ENCODE results near the gene WHRN. TPM values are rescaled to one million over a fixed set of nuclear protein-coding genes. Genes with fewer than 3 reads are reported as not detected.

WHRN gene
- total RNA-seq, 4 donors from 2014 or later, result 3.7 to 13.2 (median 6.0) TPM

DNA sequence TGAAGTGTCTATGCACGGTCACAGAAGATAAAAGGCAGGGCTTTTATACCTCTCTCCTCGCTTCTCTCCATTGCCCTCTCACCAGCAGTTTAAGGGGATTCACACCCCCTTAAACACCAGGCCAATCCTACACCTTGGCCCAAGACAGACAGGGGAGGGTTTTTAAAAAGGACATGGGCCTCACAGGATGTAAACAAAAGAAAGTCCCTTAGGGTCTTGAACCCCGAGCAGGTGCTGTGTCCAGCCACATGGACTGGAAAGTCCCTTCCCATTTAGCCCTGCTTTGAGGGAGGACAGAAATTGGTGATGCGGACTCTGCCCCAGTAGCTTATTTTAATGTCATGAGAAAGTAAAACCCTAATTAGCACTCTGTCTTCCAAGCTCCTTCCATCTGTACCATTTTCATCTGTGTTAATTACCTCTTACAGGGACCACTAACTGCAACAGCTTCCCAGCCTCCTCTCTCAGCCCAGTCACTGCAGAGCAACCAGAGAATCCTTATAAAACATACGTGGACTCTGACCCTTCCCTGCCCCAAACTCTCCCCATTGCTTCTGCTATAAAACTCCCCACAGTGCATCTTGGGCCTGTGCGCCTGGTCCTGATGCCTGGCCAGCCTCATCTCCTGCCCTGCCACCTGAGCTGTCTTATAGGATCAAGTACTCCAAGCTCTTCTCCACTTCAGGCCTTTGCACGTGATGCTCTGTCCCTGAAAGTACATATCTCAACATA is 16.7 kb downstream of the WHRN start:
- TF ChIP-seq, protein P1, sequence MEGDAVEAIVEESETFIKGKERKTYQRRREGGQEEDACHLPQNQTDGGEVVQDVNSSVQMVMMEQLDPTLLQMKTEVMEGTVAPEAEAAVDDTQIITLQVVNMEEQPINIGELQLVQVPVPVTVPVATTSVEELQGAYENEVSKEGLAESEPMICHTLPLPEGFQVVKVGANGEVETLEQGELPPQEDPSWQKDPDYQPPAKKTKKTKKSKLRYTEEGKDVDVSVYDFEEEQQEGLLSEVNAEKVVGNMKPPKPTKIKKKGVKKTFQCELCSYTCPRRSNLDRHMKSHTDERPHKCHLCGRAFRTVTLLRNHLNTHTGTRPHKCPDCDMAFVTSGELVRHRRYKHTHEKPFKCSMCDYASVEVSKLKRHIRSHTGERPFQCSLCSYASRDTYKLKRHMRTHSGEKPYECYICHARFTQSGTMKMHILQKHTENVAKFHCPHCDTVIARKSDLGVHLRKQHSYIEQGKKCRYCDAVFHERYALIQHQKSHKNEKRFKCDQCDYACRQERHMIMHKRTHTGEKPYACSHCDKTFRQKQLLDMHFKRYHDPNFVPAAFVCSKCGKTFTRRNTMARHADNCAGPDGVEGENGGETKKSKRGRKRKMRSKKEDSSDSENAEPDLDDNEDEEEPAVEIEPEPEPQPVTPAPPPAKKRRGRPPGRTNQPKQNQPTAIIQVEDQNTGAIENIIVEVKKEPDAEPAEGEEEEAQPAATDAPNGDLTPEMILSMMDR (IDR thresholded peaks at IDR 0.05), result no peak
- TF ChIP-seq EP300 (IDR thresholded peaks at IDR 0.05) (no peak), POLR2A (IDR thresholded peaks at IDR 0.05) (no peak)
- no peaks in the 10 kb centered on the region for H3K27me3 ChIP-seq
- H3K27ac ChIP-seq, result no peak overlapping the region
- no peaks in the 10 kb centered on the region for H3K4me1 ChIP-seq
- no peaks in the 10 kb centered on the region for H3K36me3 ChIP-seq
- H3K9me3 ChIP-seq, result no peaks in the 10 kb centered on the region
- 69 to 82% methylated on average over 7 of the region's 7 CpGs for WGBS, 2 donors
- DNase-seq (ENCODE audit: low spot score in 2 of 2), result no peak
- H3K4me3 ChIP-seq, result no peak overlapping the region

DNA sequence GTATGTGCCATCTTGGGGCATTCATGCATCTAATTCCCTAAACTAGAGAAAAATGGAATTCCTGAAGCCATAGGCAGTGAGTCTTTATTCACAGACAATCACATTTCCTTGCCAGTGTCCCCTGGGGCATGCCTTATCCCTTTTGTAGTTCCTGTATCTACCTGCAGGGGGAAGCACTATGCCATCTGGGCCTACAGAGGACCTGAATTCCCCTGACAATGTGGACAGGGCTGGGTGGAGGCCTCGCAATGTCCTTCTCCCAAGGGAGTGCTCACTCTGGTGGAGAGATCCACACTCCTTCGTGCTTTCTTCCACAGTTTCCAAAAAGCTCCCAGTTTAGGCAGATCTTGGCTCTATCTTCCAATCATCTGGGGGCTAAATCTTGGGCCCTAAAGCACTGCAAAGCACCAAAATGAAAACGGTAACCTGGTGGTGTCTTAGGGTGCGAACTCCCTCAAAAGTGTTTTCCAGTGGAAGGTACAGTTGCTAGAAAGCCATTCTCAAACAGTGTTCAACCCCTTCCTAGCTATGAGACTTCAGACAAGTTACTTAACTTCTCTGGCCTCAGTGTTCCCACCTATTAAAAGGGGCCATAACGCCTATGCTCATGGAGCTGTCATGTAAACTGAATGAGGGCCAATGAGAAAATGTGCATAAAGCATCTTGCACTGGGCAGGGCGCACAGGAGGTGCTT is 17.5 kb downstream of the WHRN start:
- WGBS, 2 donors, result 69 to 78% methylated on average over 6 of the region's 6 CpGs
- Histone ChIP-seq H3K36me3 (no peaks in the 10 kb centered on the region), H3K27me3 (no peaks in the 10 kb centered on the region), H3K9me3 (no peaks in the 10 kb centered on the region), H3K27ac (no peak overlapping the region), H3K4me3 (no peak overlapping the region), H3K4me1 (no peaks in the 10 kb centered on the region)
- TF ChIP-seq, protein P1 (IDR thresholded peaks at IDR 0.05), result peak; percentile 57 to 74 (median 60)
- no peak for TF ChIP-seq EP300 (IDR thresholded peaks at IDR 0.05)
- DNase-seq (ENCODE audit: low spot score in 2 of 2), result peak in 1 of 2 donors; percentile 73

DNA sequence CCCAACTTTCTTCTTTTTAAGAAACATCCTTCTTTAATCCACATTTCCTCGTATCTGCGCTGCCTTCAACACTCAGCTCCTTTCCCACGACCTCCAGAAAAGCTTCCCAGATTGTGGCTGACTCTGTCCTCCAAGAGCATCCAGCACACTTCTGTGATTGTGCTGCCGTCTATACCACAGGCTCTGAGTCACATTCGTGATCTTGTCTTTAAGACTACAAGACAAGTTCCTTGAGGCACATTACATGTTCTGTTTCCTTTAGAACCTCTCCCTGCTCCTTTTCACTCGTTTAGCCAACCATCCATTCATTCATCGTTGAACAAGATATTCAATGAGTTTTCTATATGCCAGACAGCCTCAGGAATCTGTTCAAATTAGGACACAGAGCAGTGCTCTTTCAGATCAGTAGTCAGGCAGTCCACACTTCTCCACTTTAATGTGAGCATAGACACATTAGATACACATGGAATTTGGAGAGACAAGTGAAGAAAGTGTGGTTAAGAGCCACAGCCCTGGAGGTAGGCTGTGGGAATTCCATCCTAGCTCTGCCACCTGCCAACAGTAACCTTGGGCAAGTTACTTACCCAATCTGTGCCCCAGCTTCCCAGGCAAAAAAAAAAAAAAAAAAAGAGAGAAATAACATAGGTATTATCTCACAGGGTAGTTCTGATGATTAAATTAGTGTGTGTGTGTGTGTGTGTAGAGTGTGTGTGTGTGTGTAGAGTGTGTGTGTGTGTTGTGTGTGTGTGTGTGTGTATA is 18.9 kb downstream of the WHRN start:
- H3K4me3 ChIP-seq, result no peak overlapping the region
- TF ChIP-seq POLR2A (IDR thresholded peaks at IDR 0.05) (no peak), EP300 (IDR thresholded peaks at IDR 0.05) (no peak)
- TF ChIP-seq, protein P1 (IDR thresholded peaks at IDR 0.05), result no peak
- 60 to 68% methylated on average over 7 of the region's 7 CpGs for WGBS, 2 donors

DNA sequence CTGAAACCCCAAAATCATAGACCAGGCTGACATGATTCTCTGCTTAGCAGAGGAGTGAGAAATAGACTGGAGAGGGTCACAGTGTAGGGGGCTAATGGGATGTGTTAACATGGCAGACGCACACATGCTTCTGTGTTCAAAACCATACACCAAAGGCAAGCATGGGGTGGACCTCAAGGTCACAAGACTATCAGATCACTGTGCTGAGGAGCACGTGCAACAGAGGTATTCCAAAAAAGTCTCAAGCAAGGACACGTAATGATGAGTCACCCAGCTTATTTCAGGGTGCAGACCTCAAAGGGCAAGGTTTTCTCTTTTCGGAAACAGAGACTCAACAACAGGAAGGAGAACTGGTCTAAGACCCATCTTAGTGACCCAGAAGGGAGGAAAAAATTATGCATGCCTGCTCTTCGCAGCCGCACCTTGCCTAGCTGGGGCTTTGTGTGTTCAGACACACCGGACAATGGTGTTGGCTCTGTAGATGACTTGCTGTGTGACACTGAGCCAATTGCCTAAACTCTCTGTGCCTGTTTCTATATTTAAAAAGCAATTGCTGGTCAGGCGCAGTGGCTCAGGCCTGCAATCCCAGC is 20.3 kb downstream of the WHRN start:
- TF ChIP-seq POLR2A (IDR thresholded peaks at IDR 0.05) (no peak), EP300 (IDR thresholded peaks at IDR 0.05) (no peak)
- TF ChIP-seq, protein P1 (IDR thresholded peaks at IDR 0.05), result no peak
- 81 to 82% methylated on average over 8 of the region's 8 CpGs for WGBS, 2 donors
- no peaks in the 10 kb centered on the region for H3K4me1 ChIP-seq
- no peaks in the 10 kb centered on the region for H3K27me3 ChIP-seq
- no peaks in the 10 kb centered on the region for H3K9me3 ChIP-seq
- no peaks in the 10 kb centered on the region for H3K36me3 ChIP-seq
- H3K27ac ChIP-seq, result no peak overlapping the region
- no peak overlapping the region for H3K4me3 ChIP-seq
- DNase-seq (ENCODE audit: low spot score in 2 of 2), result no peak

More for the DNA sequence above, 18.9 kb downstream of the WHRN start:
- H3K36me3 ChIP-seq, result no peaks in the 10 kb centered on the region
- no peaks in the 10 kb centered on the region for H3K9me3 ChIP-seq
- DNase-seq (ENCODE audit: low spot score in 2 of 2), result no peak
- no peak overlapping the region for H3K27ac ChIP-seq
- H3K4me1 ChIP-seq, result no peaks in the 10 kb centered on the region
- no peaks in the 10 kb centered on the region for H3K27me3 ChIP-seq

Data from tibial nerve (tissue), 4 donors.